Measurements from ENCODE around the gene NAT9.

Gene NAT9

DNA sequence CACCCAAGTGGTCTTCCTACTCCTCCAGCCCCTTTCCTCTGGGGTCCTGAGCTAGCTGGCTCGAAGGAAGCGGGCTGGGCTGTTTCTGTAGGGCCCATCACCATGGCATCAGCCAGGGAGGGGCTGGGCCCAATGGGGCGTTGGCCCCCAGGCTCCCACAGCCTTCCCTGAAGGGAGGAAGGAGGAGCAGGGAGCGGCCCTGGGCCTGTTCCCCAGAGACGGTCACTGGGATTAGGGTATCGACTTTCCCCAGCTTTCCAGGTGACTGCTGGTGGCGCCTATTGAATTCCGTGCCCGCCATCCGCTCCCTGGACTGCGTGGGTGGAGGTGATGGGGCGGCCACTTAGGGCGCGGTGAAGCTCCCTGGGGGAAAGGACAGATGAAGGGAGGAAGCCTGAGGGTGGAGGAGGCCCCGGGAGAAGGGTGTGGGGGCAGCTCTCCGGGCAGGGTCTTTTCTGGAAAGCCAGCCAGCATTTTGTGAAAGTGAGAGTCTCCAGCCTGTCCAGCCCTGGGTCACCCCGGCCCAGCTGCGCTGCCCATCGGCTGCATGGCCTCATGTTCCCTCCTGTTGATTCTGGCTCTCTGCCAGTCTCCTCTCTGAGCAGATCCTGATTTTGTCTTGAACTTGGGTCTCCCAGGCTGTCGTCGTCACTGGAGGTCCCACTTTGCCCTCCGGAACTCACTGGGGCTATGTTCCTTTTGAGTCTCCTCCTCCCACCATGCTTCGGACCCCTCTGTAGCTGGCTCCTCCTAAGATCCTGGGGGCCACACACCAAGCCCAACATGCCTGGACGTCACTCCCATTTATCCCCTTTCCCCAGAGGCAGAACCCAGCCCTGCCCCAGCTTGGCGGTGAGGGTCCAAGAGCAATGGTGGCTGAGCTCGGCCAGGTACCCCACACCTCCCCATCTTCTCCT is 18.0 kb downstream of the NAT9 start:
- H3K9ac ChIP-seq (ENCODE audit: low read length): no peak overlapping the region
- no peaks in the 10 kb centered on the region for H3K9me3 ChIP-seq (ENCODE audit: low read length)
- no peaks in the 10 kb centered on the region for H3K36me3 ChIP-seq (ENCODE audit: insufficient read depth, low read length)
- H3K4me3 ChIP-seq (ENCODE audit: low read depth in 1 of 2, low read length in 2 of 2): no peak overlapping the region
- H3K4me1 ChIP-seq (ENCODE audit: insufficient read depth, low read length): no peaks in the 10 kb centered on the region
- H3K27ac ChIP-seq (ENCODE audit: low read depth, low read length): no peak overlapping the region
- H3K27me3 ChIP-seq (ENCODE audit: control insufficient read depth in 1 of 2, insufficient read depth in 2 of 2, low read length in 2 of 2): peaks cover 0 to 7% of the 10 kb centered on the region in 2 donors

DNA sequence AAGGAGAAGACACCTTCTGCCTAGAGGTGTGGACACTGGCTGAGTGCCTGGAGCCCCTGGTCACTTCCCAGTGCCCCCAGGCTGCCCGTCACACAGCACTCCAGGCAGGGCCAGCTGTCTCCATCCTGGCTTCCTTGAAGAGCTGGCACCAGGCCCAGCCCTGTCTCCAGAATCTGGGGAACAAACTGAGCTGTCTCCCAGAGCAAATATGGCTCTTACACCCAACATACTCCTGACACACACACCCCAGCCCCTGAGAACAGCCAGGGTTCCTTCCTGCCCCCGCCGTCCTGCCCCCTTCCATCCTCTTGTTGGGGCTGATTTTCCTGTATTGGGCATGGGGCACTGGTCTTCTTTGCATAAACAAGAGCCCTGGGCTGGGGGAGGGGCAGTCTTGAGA is 18.6 kb downstream of the NAT9 start:
- no peak overlapping the region for H3K27ac ChIP-seq (ENCODE audit: low read depth, low read length)
- H3K4me1 ChIP-seq (ENCODE audit: insufficient read depth, low read length): no peaks in the 10 kb centered on the region
- H3K9ac ChIP-seq (ENCODE audit: low read length): no peak overlapping the region

DNA sequence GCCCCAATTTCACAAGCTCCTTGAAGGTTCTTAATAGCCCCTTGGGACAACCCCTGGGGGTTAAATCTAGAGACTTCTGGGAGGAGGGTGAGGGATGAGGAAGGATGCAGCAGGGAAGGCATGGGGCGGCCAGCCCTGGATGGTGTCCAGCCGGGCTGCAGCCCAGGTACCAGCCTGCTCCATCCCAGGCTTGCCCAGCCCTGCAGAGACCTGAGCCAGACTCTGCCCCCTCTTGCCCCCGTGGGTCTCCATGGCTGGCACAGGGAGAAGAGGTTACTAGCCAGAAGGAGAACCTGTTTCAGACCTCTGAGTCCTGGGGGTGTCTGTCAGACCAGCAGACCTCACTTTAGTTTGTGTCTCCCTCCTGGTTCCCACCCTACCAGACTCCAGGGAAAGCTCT is 19.3 kb downstream of the NAT9 start:
- Histone ChIP-seq H3K4me3 (ENCODE audit: low read depth in 1 of 2, low read length in 2 of 2) (no peak overlapping the region), H3K4me1 (ENCODE audit: insufficient read depth, low read length) (no peaks in the 10 kb centered on the region), H3K27ac (ENCODE audit: low read depth, low read length) (no peak overlapping the region), H3K9me3 (ENCODE audit: low read length) (no peaks in the 10 kb centered on the region), H3K9ac (ENCODE audit: low read length) (no peak overlapping the region), H3K36me3 (ENCODE audit: insufficient read depth, low read length) (no peaks in the 10 kb centered on the region), H3K27me3 (ENCODE audit: control insufficient read depth in 1 of 2, insufficient read depth in 2 of 2, low read length in 2 of 2) (peaks cover 0 to 6% of the 10 kb centered on the region in 2 donors)

More for the DNA sequence above, 18.6 kb downstream of the NAT9 start:
- Histone ChIP-seq H3K36me3 (ENCODE audit: insufficient read depth, low read length) (no peaks in the 10 kb centered on the region), H3K27me3 (ENCODE audit: control insufficient read depth in 1 of 2, insufficient read depth in 2 of 2, low read length in 2 of 2) (peaks cover 0 to 6% of the 10 kb centered on the region in 2 donors), H3K9me3 (ENCODE audit: low read length) (no peaks in the 10 kb centered on the region), H3K4me3 (ENCODE audit: low read depth in 1 of 2, low read length in 2 of 2) (no peak overlapping the region)

DNA sequence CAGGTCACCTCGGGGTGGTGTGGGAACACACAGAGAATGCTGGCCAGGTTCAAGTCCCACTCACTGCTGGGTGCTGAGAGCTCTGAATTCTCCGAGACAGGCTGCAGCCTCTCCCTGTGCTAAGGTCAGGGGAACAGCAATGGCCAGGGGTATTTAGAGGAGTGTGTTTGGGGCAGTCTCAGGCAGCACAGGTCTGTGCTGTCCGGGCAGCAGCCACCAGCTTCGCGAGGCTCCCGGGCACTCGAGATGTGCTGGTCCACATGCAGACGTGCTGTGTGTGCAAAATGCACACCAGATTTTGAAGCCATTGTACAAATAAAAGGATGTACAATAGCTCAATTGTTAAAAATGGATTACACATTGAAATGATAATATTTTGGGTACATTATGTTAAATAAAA is 20.6 kb downstream of the NAT9 start:
- H3K9ac ChIP-seq (ENCODE audit: low read length): no peak overlapping the region
- H3K27ac ChIP-seq (ENCODE audit: low read depth, low read length): no peak overlapping the region
- H3K4me1 ChIP-seq (ENCODE audit: insufficient read depth, low read length): no peaks in the 10 kb centered on the region
- H3K27me3 ChIP-seq (ENCODE audit: control insufficient read depth in 1 of 2, insufficient read depth in 2 of 2, low read length in 2 of 2): peaks cover 0 to 6% of the 10 kb centered on the region in 2 donors
- H3K9me3 ChIP-seq (ENCODE audit: low read length): no peaks in the 10 kb centered on the region
- H3K4me3 ChIP-seq (ENCODE audit: low read depth in 1 of 2, low read length in 2 of 2): no peak overlapping the region
- no peaks in the 10 kb centered on the region for H3K36me3 ChIP-seq (ENCODE audit: insufficient read depth, low read length)

DNA sequence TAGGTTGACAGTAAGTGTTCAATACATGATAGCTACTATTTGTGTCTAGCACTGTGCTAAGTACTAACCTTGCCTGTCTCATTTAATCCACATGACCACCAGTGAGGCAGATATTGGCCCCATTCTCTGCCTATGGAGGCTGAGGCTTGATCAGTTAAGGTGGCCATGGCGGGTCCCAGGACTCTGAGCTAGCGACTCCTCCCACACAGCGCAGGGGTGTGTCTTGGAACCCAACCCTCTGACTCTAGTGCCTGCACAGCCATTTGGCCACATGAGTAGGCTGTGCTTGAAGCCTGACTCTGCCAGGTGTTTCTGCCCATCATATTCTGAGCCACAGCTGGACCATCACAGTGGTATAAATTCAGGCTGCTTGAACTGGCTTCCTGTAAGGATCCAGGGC is 21.3 kb downstream of the NAT9 start:
- Histone ChIP-seq H3K9ac (ENCODE audit: low read length) (no peak overlapping the region), H3K27ac (ENCODE audit: low read depth, low read length) (no peak overlapping the region), H3K27me3 (ENCODE audit: control insufficient read depth in 1 of 2, insufficient read depth in 2 of 2, low read length in 2 of 2) (peaks cover 0 to 6% of the 10 kb centered on the region in 2 donors), H3K9me3 (ENCODE audit: low read length) (no peaks in the 10 kb centered on the region), H3K4me1 (ENCODE audit: insufficient read depth, low read length) (no peaks in the 10 kb centered on the region), H3K36me3 (ENCODE audit: insufficient read depth, low read length) (no peaks in the 10 kb centered on the region), H3K4me3 (ENCODE audit: low read depth in 1 of 2, low read length in 2 of 2) (no peak overlapping the region)

DNA sequence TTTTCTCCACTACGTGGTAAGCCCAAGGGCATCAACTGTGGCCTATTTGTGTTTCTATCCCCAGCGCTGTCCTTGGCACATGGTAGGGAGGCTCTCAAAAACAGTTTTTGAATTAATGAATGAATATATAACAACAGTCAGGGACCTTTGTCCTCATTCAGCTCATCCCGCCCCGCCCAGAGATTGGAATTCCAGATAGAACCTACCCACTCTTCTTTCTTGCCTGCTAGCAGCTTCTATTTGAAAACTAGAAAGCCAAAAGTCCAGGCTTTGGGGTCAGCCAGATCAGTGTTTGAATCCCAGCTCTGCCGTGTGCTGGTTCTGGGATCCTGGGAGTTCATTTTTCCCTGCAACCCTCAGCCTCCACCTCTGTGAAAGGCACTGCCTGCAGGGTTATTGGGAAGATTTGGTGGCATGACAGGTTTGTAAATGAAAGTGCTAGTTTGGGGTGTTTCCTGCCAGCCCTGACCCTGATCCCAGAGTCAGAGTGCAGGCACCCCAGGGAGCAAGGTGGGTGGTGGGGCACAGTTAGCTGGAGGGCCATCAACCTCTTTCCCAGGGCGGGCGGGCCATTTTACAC is 23.2 kb downstream of the NAT9 start:
- Histone ChIP-seq H3K36me3 (ENCODE audit: insufficient read depth, low read length) (no peaks in the 10 kb centered on the region), H3K9me3 (ENCODE audit: low read length) (no peaks in the 10 kb centered on the region), H3K27ac (ENCODE audit: low read depth, low read length) (no peak overlapping the region), H3K4me3 (ENCODE audit: low read depth in 1 of 2, low read length in 2 of 2) (no peak overlapping the region), H3K27me3 (ENCODE audit: control insufficient read depth in 1 of 2, insufficient read depth in 2 of 2, low read length in 2 of 2) (peaks cover 0 to 19% of the 10 kb centered on the region in 2 donors), H3K9ac (ENCODE audit: low read length) (no peak overlapping the region), H3K4me1 (ENCODE audit: insufficient read depth, low read length) (no peaks in the 10 kb centered on the region)

DNA sequence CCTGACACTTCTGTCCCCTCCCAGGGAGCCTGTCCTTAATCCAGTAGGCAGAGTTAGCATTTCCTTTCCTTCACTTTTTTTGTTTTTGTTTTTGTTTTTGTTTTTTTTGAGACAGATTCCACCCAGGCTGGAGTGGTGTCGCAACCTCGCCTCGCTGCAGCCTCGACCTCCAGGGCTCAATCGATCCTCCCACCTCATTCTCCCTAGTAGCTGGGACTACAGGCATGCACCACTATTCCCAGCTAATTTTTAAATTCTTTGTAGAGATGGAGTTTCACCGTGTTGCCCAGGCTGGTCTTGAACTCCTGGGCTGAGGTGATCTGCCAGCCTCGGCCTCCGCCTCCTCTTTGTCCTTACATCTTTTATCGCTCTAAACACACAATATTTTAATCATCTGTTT is 23.7 kb downstream of the NAT9 start:
- H3K9ac ChIP-seq (ENCODE audit: low read length): no peak overlapping the region
- H3K27ac ChIP-seq (ENCODE audit: low read depth, low read length): no peak overlapping the region
- H3K27me3 ChIP-seq (ENCODE audit: control insufficient read depth in 1 of 2, insufficient read depth in 2 of 2, low read length in 2 of 2): peaks cover 0 to 19% of the 10 kb centered on the region in 2 donors
- H3K36me3 ChIP-seq (ENCODE audit: insufficient read depth, low read length): no peaks in the 10 kb centered on the region
- peaks cover 4% of the 10 kb centered on the region for H3K4me1 ChIP-seq (ENCODE audit: insufficient read depth, low read length)
- no peak overlapping the region for H3K4me3 ChIP-seq (ENCODE audit: low read depth in 1 of 2, low read length in 2 of 2)
- no peaks in the 10 kb centered on the region for H3K9me3 ChIP-seq (ENCODE audit: low read length)

DNA sequence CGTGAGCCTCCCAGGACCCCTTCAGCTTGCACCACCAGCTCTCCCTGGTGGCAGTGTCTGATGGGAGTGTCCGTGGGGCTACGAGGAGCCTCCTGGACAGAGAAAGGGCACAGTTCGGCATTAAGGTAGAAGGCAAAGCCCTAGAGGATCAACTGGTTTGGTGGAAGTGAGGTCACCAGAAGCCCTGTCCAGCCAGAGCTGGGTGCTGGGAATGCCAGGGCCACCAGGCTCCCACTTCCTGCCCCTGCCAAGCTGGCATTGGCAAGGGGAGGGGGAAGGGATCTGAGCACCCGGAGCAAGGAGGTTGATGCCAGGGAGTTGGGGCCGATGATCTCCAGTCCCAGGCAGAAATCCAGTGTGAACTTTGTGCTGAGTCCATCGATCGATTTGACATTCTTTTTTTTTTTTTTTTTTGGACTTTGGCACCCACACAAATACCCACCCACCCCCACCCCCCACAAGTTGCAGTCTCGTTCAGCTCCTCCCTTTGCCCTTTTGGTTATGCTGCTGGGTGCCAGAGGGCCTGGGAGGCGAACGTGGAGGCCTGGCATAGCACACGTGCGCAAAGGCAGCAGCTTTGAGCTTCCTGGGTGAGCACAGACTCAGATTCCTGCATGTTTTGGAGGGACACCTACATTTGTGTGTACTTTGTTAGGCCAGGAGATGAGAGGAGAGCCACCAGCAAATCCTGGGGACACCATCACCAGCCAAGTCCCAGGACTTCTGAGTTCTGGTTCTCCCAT is 25.6 kb downstream of the NAT9 start:
- peaks cover 9% of the 10 kb centered on the region for H3K4me1 ChIP-seq (ENCODE audit: insufficient read depth, low read length)

DNA sequence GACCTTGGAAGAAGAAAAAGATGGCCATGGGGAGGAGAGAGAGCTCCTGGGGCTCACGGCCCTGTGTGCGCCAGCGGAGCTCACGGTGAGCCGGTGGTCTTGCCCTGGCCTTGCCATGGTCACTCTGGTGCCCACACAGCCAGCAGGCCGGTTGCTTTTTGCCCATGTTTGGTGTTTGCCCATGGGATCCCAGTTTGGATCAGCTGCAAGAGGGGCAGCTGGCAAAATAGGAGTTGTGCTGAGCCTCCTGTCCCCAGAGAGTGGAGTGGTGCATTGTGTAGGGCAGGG is 26.2 kb downstream of the NAT9 start:
- no peaks in the 10 kb centered on the region for H3K9me3 ChIP-seq (ENCODE audit: low read length)
- H3K27me3 ChIP-seq (ENCODE audit: control insufficient read depth in 1 of 2, insufficient read depth in 2 of 2, low read length in 2 of 2): peaks cover 0 to 22% of the 10 kb centered on the region in 2 donors
- H3K9ac ChIP-seq (ENCODE audit: low read length): peak overlapping the region; percentile 57
- H3K27ac ChIP-seq (ENCODE audit: low read depth, low read length): no peak overlapping the region
- H3K36me3 ChIP-seq (ENCODE audit: insufficient read depth, low read length): no peaks in the 10 kb centered on the region
- peaks cover 9% of the 10 kb centered on the region for H3K4me1 ChIP-seq (ENCODE audit: insufficient read depth, low read length)
- peak overlapping the region in 1 of 2 donors; percentile 77 for H3K4me3 ChIP-seq (ENCODE audit: low read depth in 1 of 2, low read length in 2 of 2)

More for the DNA sequence above, 25.6 kb downstream of the NAT9 start:
- Histone ChIP-seq H3K9me3 (ENCODE audit: low read length) (no peaks in the 10 kb centered on the region), H3K27ac (ENCODE audit: low read depth, low read length) (no peak overlapping the region), H3K9ac (ENCODE audit: low read length) (no peak overlapping the region), H3K27me3 (ENCODE audit: control insufficient read depth in 1 of 2, insufficient read depth in 2 of 2, low read length in 2 of 2) (peaks cover 0 to 18% of the 10 kb centered on the region in 2 donors), H3K4me3 (ENCODE audit: low read depth in 1 of 2, low read length in 2 of 2) (peak overlapping the region in 1 of 2 donors; percentile 77), H3K36me3 (ENCODE audit: insufficient read depth, low read length) (no peaks in the 10 kb centered on the region)

DNA sequence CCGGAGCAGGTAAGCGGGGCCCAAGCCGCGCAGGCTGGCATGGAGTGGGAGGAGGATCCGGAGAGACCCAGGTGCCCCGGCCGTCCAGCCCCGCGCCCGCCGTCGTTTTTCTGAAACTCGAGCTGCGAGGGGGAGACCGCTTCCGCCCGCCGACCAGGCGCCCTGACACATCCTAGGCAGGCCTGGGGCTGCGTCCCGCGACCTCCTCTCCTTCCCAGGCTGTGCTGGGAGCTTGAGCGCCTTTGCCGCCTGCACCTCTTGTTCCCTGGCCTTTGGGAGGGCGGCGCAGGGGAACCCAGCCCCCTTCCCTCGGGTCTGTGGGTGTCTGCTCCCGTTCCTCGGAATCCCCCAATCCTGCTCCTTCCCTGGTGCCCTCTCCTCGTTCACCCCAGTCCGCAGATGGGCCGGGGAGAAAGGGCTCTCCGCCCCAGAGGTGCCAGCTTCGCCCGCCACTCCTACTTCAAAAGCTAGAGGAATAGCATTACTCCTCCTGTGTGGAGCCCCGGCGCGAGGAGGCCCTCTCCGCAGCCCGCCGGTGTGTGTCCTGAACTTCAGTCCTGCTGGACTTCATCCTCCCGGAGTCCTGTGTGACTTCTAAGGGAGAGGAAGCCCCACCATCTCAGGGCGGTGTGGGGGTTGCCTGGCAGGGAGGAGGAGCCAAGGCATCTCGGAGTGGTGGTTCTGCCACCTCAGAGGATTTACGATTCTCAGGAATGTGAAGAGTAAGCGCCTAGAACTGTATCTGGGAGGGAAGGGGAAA is 26.7 kb downstream of the NAT9 start:
- peaks cover 9% of the 10 kb centered on the region for H3K4me1 ChIP-seq (ENCODE audit: insufficient read depth, low read length)

More for the DNA sequence above, 26.7 kb downstream of the NAT9 start:
- Histone ChIP-seq H3K4me3 (ENCODE audit: low read depth in 1 of 2, low read length in 2 of 2) (peak overlapping the region; percentile 77 to 80), H3K27me3 (ENCODE audit: control insufficient read depth in 1 of 2, insufficient read depth in 2 of 2, low read length in 2 of 2) (peaks cover 0 to 24% of the 10 kb centered on the region in 2 donors), H3K9me3 (ENCODE audit: low read length) (no peaks in the 10 kb centered on the region), H3K27ac (ENCODE audit: low read depth, low read length) (peak overlapping the region; percentile 23), H3K9ac (ENCODE audit: low read length) (peak overlapping the region; percentile 57), H3K36me3 (ENCODE audit: insufficient read depth, low read length) (no peaks in the 10 kb centered on the region)

Data from muscle layer of colon (tissue), 2 donors.